Ishikawa (cell line): ENCODE measurements around the gene BTNL2.

Experiments
- CEBPB ChIP-seq: IDR thresholded peaks from 2 replicates; pipeline ENCODE4 v1.6.1; 2012
- CREB1 ChIP-seq: IDR thresholded peaks from 2 replicates; pipeline ENCODE4 v1.6.1; 2012; ENCODE audit warnings: low read depth
- EGR1 ChIP-seq: IDR thresholded peaks from 2 replicates; pipeline ENCODE4 v1.6.1; 2012
- EP300 ChIP-seq: IDR thresholded peaks from 2 replicates; pipeline ENCODE4 v1.6.1; 2012; ENCODE audit warnings: borderline replicate concordance
- FOXM1 ChIP-seq: IDR thresholded peaks from 2 replicates; pipeline ENCODE4 v1.6.1; 2012; ENCODE audit warnings: low read depth, borderline replicate concordance
- MAX ChIP-seq: IDR thresholded peaks from 2 replicates; pipeline ENCODE4 v1.6.1; 2012
- NFIC ChIP-seq: IDR thresholded peaks from 2 replicates; pipeline ENCODE4 v1.6.1; 2012
- RAD21 ChIP-seq: IDR thresholded peaks from 2 replicates; pipeline ENCODE4 v1.6.1; 2012; ENCODE audit warnings: low read depth
- REST ChIP-seq: IDR thresholded peaks from 2 replicates; pipeline ENCODE4 v1.6.1; 2012; ENCODE audit warnings: low read depth, mild to moderate bottlenecking
- TAF1 ChIP-seq: IDR thresholded peaks from 2 replicates; pipeline ENCODE4 v1.6.1; 2012; ENCODE audit warnings: low read depth, mild to moderate bottlenecking
- TCF12 ChIP-seq: IDR thresholded peaks from 2 replicates; pipeline ENCODE4 v1.6.1; 2012; ENCODE audit warnings: low read depth
- TEAD4 ChIP-seq: IDR thresholded peaks from 2 replicates; pipeline ENCODE4 v1.6.1; 2012
- USF1 ChIP-seq: IDR thresholded peaks from 2 replicates; pipeline ENCODE4 v1.6.1; 2012
- YY1 ChIP-seq: IDR thresholded peaks from 2 replicates; pipeline ENCODE4 v1.6.1; 2012; ENCODE audit warnings: low read depth
- ZBTB7A ChIP-seq: IDR thresholded peaks from 2 replicates; pipeline ENCODE4 v1.6.1; 2012; ENCODE audit warnings: low read depth

BTNL2 gene

GRCh38 chr6:32353348-32353747, 53.6 kb downstream of the BTNL2 start:
- TF ChIP-seq TEAD4: no peak
- TF ChIP-seq EP300: no peak
- TF ChIP-seq USF1: no peak
- no peak for TF ChIP-seq CEBPB
- TF ChIP-seq FOXM1: no peak
- TF ChIP-seq TAF1: no peak
- no peak for TF ChIP-seq EGR1
- TF ChIP-seq CREB1: no peak
- TF ChIP-seq REST: no peak
- TF ChIP-seq YY1: no peak
- TF ChIP-seq NFIC: no peak
- no peak for TF ChIP-seq ZBTB7A
- TF ChIP-seq TCF12: no peak
- TF ChIP-seq MAX: no peak
- TF ChIP-seq RAD21: no peak
